NB4 (cell line): ENCODE results near the gene SNX32.

Experiments
- CTCF ChIP-seq: IDR thresholded peaks from one replicate; pipeline ENCODE4 v1.5.1; 2012; ENCODE audit warnings: low read depth, low read length
- MAX ChIP-seq: IDR thresholded peaks from 2 replicates; pipeline ENCODE4 v1.6.1; 2011; ENCODE audit warnings: low read depth, low read length

DNA sequence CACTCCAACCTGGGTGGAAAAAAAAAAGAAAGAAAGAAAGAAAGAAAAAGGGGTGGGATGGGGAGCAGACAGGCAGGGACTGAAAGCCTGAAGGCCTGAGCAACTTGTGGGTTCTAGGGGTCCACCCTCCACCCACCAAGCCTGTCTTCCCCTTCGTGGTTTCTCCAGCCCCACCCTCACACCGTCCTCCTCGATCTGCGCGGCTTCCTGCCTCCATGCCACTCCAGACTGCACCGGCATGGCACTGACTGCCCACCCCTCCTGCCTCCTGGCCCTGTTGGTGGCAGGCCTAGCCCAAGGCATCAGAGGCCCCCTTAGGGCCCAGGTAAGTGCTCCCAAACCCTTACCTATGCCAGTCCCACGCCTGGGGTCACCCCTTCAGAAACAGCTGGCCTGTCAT is 45.9 kb downstream of the SNX32 start, which contains the start of gene CTSW:
- no peak for TF ChIP-seq CTCF
- TF ChIP-seq MAX: no peak
